HEK293 (cell line): Measurements from ENCODE around the gene PPP2R2D.

Experiments used
- KLF16 ChIP-seq: fragments of 450-650 bp; formaldehyde crosslinking; IDR thresholded peaks from 2 replicates; pipeline ENCODE4 v1.5.1; 2017; ENCODE audit warnings: missing biosample characterization, missing genetic modification characterization
- PRDM1 ChIP-seq: fragments of 450-650 bp; formaldehyde crosslinking; IDR thresholded peaks from 2 replicates; pipeline ENCODE4; 2016; ENCODE audit warnings: missing biosample characterization, missing genetic modification characterization
- ZBTB48 ChIP-seq: fragments of 450-650 bp; formaldehyde crosslinking; IDR thresholded peaks from 2 replicates; pipeline ENCODE4 v1.5.1; 2016; ENCODE audit warnings: missing biosample characterization, missing genetic modification characterization
- ZNF221 ChIP-seq: fragments of 450-650 bp; formaldehyde crosslinking; IDR thresholded peaks from 2 replicates; pipeline ENCODE4 v1.5.1; 2017; ENCODE audit warnings: missing biosample characterization, missing genetic modification characterization, borderline replicate concordance
- ZNF302 ChIP-seq: fragments of 450-650 bp; formaldehyde crosslinking; IDR thresholded peaks from 2 replicates; pipeline ENCODE4 v1.5.1; 2016; ENCODE audit warnings: missing biosample characterization, missing genetic modification characterization, low read depth
- ZNF391 ChIP-seq: fragments of 450-650 bp; formaldehyde crosslinking; IDR thresholded peaks from 2 replicates; pipeline ENCODE4 v1.5.1; 2016; ENCODE audit warnings: low read depth, missing biosample characterization, missing genetic modification characterization, borderline replicate concordance
- ZNF426 ChIP-seq: fragments of 450-650 bp; formaldehyde crosslinking; IDR thresholded peaks from 2 replicates; pipeline ENCODE4 v1.5.1; 2017; ENCODE audit warnings: missing biosample characterization, missing genetic modification characterization, mild to moderate bottlenecking, inconsistent platforms, moderate library complexity
- ZNF510 ChIP-seq: fragments of 450-650 bp; formaldehyde crosslinking; IDR thresholded peaks from 2 replicates; pipeline ENCODE4 v1.5.1; 2018; ENCODE audit warnings: mild to moderate bottlenecking, missing genetic modification characterization, missing biosample characterization; ENCODE audit not compliant: insufficient replicate concordance
- ZNF561 ChIP-seq: fragments of 450-650 bp; IDR thresholded peaks from 2 replicates; pipeline ENCODE4 v1.5.1; 2018; ENCODE audit warnings: missing biosample characterization, missing genetic modification characterization, borderline replicate concordance
- ZNF585B ChIP-seq: fragments of 450-650 bp; formaldehyde crosslinking; IDR thresholded peaks from 2 replicates; pipeline ENCODE4 v1.5.1; 2016; ENCODE audit warnings: missing biosample characterization, missing genetic modification characterization
- ZNF596 ChIP-seq: fragments of 450-650 bp; IDR thresholded peaks from 2 replicates; pipeline ENCODE4 v1.5.0; 2018; ENCODE audit warnings: missing biosample characterization, mild to moderate bottlenecking, missing genetic modification characterization, moderate library complexity
- ZNF600 ChIP-seq: fragments of 450-650 bp; formaldehyde crosslinking; IDR thresholded peaks from 2 replicates; pipeline ENCODE4 v1.5.1; 2016; ENCODE audit warnings: missing biosample characterization, missing genetic modification characterization
- ZNF777 ChIP-seq: fragments of 450-650 bp; formaldehyde crosslinking; IDR thresholded peaks from 2 replicates; pipeline ENCODE4 v1.5.1; 2017; ENCODE audit warnings: missing biosample characterization, missing genetic modification characterization, borderline replicate concordance
- TF ChIP-seq, protein P1 (sequence below): fragments of 450-650 bp; formaldehyde crosslinking; IDR thresholded peaks from 2 replicates; pipeline ENCODE4 v1.5.1; 2016; ENCODE audit warnings: missing biosample characterization, missing genetic modification characterization
- TF ChIP-seq, protein P2 (sequence below): fragments of 450-650 bp; formaldehyde crosslinking; IDR thresholded peaks from 2 replicates; pipeline ENCODE4 v1.5.1; 2017; ENCODE audit warnings: missing biosample characterization, mild to moderate bottlenecking, missing genetic modification characterization, moderate library complexity
- TF ChIP-seq, protein P3 (sequence below): fragments of 450-650 bp; formaldehyde crosslinking; IDR thresholded peaks from 2 replicates; pipeline ENCODE4 v1.5.1; 2016; ENCODE audit warnings: missing biosample characterization, missing genetic modification characterization
- TF ChIP-seq, protein P4 (sequence below): fragments of 450-650 bp; formaldehyde crosslinking; IDR thresholded peaks from 2 replicates; pipeline ENCODE4 v1.5.1; 2016; ENCODE audit warnings: missing biosample characterization, missing genetic modification characterization
- TF ChIP-seq, protein P5 (sequence below): fragments of 450-650 bp; formaldehyde crosslinking; IDR thresholded peaks from 2 replicates; pipeline ENCODE4 v1.5.1; 2017; ENCODE audit warnings: missing biosample characterization, missing genetic modification characterization
- TF ChIP-seq, protein P6 (sequence below): fragments of 450-650 bp; formaldehyde crosslinking; IDR thresholded peaks from 2 replicates; pipeline ENCODE4 v1.5.1; 2017; ENCODE audit warnings: missing biosample characterization, missing genetic modification characterization
- TF ChIP-seq, protein P7 (sequence below): fragments of 450-650 bp; formaldehyde crosslinking; IDR thresholded peaks from 2 replicates; pipeline ENCODE4 v1.5.1; 2017; ENCODE audit warnings: missing biosample characterization, missing genetic modification characterization
- TF ChIP-seq, protein P8 (sequence below): fragments of 450-650 bp; formaldehyde crosslinking; IDR thresholded peaks from 2 replicates; pipeline ENCODE4 v1.5.1; 2016; ENCODE audit warnings: missing biosample characterization, missing genetic modification characterization
- TF ChIP-seq, protein P9 (sequence below): fragments of 450-650 bp; IDR thresholded peaks from 2 replicates; pipeline ENCODE4 v1.5.1; 2018; ENCODE audit warnings: missing biosample characterization, missing genetic modification characterization

PPP2R2D gene

DNA sequence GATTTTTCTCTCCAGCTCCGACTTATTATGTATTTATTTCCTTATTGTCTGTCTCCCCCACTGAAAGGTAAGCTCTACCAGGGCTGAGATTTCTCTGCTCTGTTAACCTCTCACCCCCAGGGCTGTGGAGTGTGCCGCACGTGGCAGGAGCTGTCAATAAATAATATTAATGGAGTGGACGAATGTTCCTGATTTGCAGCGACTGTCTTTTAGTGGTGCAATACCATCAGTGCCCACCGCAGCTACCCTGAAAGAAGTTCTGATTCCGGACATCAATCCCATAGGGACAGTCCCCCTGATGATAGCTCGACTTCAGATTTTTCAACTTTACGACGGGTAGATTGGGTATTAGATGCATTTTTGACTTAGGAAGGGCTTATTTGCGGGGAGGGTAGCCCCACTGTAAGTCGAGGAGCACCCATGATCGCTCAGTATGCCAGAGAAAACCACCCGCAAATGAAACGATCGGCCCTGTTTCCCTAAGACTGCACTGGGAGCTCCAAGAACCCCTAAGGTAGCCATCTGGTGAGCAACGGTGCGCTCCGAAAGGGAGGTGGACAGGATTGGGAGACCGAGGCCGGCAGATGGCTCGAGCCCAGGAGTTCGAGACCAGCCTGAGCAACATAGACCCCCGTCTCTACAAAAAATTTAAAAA lies 986 bp upstream of the PPP2R2D start (continued):
- TF ChIP-seq, protein P1, sequence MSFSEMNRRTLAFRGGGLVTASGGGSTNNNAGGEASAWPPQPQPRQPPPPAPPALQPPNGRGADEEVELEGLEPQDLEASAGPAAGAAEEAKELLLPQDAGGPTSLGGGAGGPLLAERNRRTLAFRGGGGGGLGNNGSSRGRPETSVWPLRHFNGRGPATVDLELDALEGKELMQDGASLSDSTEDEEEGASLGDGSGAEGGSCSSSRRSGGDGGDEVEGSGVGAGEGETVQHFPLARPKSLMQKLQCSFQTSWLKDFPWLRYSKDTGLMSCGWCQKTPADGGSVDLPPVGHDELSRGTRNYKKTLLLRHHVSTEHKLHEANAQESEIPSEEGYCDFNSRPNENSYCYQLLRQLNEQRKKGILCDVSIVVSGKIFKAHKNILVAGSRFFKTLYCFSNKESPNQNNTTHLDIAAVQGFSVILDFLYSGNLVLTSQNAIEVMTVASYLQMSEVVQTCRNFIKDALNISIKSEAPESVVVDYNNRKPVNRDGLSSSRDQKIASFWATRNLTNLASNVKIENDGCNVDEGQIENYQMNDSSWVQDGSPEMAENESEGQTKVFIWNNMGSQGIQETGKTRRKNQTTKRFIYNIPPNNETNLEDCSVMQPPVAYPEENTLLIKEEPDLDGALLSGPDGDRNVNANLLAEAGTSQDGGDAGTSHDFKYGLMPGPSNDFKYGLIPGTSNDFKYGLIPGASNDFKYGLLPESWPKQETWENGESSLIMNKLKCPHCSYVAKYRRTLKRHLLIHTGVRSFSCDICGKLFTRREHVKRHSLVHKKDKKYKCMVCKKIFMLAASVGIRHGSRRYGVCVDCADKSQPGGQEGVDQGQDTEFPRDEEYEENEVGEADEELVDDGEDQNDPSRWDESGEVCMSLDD, result no peak
- TF ChIP-seq ZNF302 (tag by site-specific recombination), result no peak
- TF ChIP-seq, protein P2, sequence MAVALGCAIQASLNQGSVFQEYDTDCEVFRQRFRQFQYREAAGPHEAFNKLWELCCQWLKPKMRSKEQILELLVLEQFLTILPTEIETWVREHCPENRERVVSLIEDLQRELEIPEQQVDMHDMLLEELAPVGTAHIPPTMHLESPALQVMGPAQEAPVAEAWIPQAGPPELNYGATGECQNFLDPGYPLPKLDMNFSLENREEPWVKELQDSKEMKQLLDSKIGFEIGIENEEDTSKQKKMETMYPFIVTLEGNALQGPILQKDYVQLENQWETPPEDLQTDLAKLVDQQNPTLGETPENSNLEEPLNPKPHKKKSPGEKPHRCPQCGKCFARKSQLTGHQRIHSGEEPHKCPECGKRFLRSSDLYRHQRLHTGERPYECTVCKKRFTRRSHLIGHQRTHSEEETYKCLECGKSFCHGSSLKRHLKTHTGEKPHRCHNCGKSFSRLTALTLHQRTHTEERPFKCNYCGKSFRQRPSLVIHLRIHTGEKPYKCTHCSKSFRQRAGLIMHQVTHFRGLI (tag by site-specific recombination), result no peak
- TF ChIP-seq, protein P3, sequence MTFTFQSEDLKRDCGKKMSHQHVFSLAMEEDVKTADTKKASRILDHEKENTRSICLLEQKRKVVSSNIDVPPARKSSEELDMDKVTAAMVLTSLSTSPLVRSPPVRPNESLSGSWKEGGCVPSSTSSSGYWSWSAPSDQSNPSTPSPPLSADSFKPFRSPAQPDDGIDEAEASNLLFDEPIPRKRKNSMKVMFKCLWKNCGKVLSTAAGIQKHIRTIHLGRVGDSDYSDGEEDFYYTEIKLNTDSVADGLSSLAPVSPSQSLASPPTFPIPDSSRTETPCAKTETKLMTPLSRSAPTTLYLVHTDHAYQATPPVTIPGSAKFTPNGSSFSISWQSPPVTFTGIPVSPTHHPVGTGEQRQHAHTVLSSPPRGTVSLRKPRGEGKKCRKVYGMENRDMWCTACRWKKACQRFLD (tag by site-specific recombination), result no peak
- TF ChIP-seq ZNF561 (tag by site-specific recombination), result no peak
- peak; percentile 38; the same call in 1 of the 2 replicates for TF ChIP-seq ZNF391 (tag by site-specific recombination)
- TF ChIP-seq, protein P4, sequence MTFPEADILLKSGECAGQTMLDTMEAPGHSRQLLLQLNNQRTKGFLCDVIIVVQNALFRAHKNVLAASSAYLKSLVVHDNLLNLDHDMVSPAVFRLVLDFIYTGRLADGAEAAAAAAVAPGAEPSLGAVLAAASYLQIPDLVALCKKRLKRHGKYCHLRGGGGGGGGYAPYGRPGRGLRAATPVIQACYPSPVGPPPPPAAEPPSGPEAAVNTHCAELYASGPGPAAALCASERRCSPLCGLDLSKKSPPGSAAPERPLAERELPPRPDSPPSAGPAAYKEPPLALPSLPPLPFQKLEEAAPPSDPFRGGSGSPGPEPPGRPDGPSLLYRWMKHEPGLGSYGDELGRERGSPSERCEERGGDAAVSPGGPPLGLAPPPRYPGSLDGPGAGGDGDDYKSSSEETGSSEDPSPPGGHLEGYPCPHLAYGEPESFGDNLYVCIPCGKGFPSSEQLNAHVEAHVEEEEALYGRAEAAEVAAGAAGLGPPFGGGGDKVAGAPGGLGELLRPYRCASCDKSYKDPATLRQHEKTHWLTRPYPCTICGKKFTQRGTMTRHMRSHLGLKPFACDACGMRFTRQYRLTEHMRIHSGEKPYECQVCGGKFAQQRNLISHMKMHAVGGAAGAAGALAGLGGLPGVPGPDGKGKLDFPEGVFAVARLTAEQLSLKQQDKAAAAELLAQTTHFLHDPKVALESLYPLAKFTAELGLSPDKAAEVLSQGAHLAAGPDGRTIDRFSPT, result no peak
- TF ChIP-seq ZNF585B (tag by site-specific recombination), result 0 out of 2 replicates have a peak, but pooled peaks have one; percentile 7
- TF ChIP-seq, protein P5, sequence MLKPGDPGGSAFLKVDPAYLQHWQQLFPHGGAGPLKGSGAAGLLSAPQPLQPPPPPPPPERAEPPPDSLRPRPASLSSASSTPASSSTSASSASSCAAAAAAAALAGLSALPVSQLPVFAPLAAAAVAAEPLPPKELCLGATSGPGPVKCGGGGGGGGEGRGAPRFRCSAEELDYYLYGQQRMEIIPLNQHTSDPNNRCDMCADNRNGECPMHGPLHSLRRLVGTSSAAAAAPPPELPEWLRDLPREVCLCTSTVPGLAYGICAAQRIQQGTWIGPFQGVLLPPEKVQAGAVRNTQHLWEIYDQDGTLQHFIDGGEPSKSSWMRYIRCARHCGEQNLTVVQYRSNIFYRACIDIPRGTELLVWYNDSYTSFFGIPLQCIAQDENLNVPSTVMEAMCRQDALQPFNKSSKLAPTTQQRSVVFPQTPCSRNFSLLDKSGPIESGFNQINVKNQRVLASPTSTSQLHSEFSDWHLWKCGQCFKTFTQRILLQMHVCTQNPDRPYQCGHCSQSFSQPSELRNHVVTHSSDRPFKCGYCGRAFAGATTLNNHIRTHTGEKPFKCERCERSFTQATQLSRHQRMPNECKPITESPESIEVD (tag by site-specific recombination), result no peak
- TF ChIP-seq, protein P6, sequence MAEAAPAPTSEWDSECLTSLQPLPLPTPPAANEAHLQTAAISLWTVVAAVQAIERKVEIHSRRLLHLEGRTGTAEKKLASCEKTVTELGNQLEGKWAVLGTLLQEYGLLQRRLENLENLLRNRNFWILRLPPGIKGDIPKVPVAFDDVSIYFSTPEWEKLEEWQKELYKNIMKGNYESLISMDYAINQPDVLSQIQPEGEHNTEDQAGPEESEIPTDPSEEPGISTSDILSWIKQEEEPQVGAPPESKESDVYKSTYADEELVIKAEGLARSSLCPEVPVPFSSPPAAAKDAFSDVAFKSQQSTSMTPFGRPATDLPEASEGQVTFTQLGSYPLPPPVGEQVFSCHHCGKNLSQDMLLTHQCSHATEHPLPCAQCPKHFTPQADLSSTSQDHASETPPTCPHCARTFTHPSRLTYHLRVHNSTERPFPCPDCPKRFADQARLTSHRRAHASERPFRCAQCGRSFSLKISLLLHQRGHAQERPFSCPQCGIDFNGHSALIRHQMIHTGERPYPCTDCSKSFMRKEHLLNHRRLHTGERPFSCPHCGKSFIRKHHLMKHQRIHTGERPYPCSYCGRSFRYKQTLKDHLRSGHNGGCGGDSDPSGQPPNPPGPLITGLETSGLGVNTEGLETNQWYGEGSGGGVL (tag by site-specific recombination), result no peak
- TF ChIP-seq, protein P7, sequence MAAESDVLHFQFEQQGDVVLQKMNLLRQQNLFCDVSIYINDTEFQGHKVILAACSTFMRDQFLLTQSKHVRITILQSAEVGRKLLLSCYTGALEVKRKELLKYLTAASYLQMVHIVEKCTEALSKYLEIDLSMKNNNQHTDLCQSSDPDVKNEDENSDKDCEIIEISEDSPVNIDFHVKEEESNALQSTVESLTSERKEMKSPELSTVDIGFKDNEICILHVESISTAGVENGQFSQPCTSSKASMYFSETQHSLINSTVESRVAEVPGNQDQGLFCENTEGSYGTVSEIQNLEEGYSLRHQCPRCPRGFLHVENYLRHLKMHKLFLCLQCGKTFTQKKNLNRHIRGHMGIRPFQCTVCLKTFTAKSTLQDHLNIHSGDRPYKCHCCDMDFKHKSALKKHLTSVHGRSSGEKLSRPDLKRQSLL (tag by site-specific recombination), result no peak
- no peak for TF ChIP-seq ZNF596 (tag by site-specific recombination)
- TF ChIP-seq, protein P8, sequence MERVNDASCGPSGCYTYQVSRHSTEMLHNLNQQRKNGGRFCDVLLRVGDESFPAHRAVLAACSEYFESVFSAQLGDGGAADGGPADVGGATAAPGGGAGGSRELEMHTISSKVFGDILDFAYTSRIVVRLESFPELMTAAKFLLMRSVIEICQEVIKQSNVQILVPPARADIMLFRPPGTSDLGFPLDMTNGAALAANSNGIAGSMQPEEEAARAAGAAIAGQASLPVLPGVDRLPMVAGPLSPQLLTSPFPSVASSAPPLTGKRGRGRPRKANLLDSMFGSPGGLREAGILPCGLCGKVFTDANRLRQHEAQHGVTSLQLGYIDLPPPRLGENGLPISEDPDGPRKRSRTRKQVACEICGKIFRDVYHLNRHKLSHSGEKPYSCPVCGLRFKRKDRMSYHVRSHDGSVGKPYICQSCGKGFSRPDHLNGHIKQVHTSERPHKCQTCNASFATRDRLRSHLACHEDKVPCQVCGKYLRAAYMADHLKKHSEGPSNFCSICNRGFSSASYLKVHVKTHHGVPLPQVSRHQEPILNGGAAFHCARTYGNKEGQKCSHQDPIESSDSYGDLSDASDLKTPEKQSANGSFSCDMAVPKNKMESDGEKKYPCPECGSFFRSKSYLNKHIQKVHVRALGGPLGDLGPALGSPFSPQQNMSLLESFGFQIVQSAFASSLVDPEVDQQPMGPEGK (tag by site-specific recombination), result no peak
- TF ChIP-seq, protein P9, sequence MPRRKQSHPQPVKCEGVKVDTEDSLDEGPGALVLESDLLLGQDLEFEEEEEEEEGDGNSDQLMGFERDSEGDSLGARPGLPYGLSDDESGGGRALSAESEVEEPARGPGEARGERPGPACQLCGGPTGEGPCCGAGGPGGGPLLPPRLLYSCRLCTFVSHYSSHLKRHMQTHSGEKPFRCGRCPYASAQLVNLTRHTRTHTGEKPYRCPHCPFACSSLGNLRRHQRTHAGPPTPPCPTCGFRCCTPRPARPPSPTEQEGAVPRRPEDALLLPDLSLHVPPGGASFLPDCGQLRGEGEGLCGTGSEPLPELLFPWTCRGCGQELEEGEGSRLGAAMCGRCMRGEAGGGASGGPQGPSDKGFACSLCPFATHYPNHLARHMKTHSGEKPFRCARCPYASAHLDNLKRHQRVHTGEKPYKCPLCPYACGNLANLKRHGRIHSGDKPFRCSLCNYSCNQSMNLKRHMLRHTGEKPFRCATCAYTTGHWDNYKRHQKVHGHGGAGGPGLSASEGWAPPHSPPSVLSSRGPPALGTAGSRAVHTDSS, result no peak
- TF ChIP-seq PRDM1 (tag by site-specific recombination), result no peak
- no peak for TF ChIP-seq ZNF426 (tag by site-specific recombination)
- TF ChIP-seq ZNF510 (tag by site-specific recombination), result no peak
- TF ChIP-seq ZNF600 (tag by site-specific recombination), result no peak
- no peak for TF ChIP-seq ZBTB48
- TF ChIP-seq ZNF221 (tag by site-specific recombination), result no peak
- TF ChIP-seq KLF16 (tag by site-specific recombination), result no peak
- no peak; the same call in 1 of the 2 replicates for TF ChIP-seq ZNF777
